NCI-H1105 treated with DMSO at 0.1 percent for 48 hours (cell line): ENCODE results near the gene MICALL2.
"Not testable (repeated sequence)": the region's sequence is repeated elsewhere in the genome, so short reads cannot be mapped to it uniquely, and the experiment has no call there.

Experiments
- DNase-seq: peaks from one replicate; lab custom pipeline; 2025; lab: John Stamatoyannopoulos, UW

MICALL2 gene

GRCh38 chr7:1447551-1448244 lies 11.6 kb downstream of the MICALL2 start:
- DNase-seq = no peak

- DNase-seq = no peak
These were observed 12.2 kb downstream of the MICALL2 start for GRCh38 chr7:1447112-1447511.

- peak; percentile 83 for DNase-seq
These were observed 12.6 kb downstream of the MICALL2 start for GRCh38 chr7:1446620-1447032.

- DNase-seq = peak; percentile 63
These were observed 13.2 kb downstream of the MICALL2 start for GRCh38 chr7:1446026-1446425.

GRCh38 chr7:1445341-1445740 lies 13.9 kb downstream of the MICALL2 start:
- no peak for DNase-seq

- no peak for DNase-seq
These were observed 14.3 kb downstream of the MICALL2 start for GRCh38 chr7:1444925-1445322.

- no peak for DNase-seq
These were observed 14.9 kb downstream of the MICALL2 start for GRCh38 chr7:1444214-1444924.

GRCh38 chr7:1443587-1444200 lies 15.6 kb downstream of the MICALL2 start:
- not testable (repeated sequence) for DNase-seq

GRCh38 chr7:1442355-1443124 lies 16.7 kb downstream of the MICALL2 start:
- no peak for DNase-seq

GRCh38 chr7:1441615-1442354 lies 17.5 kb downstream of the MICALL2 start:
- DNase-seq = no peak

GRCh38 chr7:1440620-1441019 lies 18.6 kb downstream of the MICALL2 start:
- no peak for DNase-seq

- no peak for DNase-seq
These were observed 19.6 kb downstream of the MICALL2 start for GRCh38 chr7:1439373-1440363.

GRCh38 chr7:1438821-1439220 lies 20.4 kb downstream of the MICALL2 start:
- DNase-seq = no peak

GRCh38 chr7:1438208-1438607 lies 21.1 kb downstream of the MICALL2 start:
- DNase-seq = no peak

GRCh38 chr7:1437155-1437880 lies 22.0 kb downstream of the MICALL2 start:
- DNase-seq = no peak

GRCh38 chr7:1436608-1437007 lies 22.7 kb downstream of the MICALL2 start:
- DNase-seq = no peak

- no peak for DNase-seq
These were observed 24.2 kb downstream of the MICALL2 start for GRCh38 chr7:1434891-1435670.

GRCh38 chr7:1434165-1434718 lies 25.0 kb downstream of the MICALL2 start:
- no peak for DNase-seq
